HPDE6-E6E7 (cell line): ENCODE data around the gene UBE2U.
A peak's percentile ranks its signal among the peaks of the same experiment; 100 is the strongest.
"Not testable (repeated sequence)": the region's sequence is repeated elsewhere in the genome, so short reads cannot be mapped to it uniquely, and the experiment has no call there.

Experiments
- DNase-seq: peaks from one replicate; pipeline ENCODE4 v3.0.0; 2011; ENCODE audit warnings: missing footprints; ENCODE audit errors: extremely low spot score

UBE2U gene

DNA sequence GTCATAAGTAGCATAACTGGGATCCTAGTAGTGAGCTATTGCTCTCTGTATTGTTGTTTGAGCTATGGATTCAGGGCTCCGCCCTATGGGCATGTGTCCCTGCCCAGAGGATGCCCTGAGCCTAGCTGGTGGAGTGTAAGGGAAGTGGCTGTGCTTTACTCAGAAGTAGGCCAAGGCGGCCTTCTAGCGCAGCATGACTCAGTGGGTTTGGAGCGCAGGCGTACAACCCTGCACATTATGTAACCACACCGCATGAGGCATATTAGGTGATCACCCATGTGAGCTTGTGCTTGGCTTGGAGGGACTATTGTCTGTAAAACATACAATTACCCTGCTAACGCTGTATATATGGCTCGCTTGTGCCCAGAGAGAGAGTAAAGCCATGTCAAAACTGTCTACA is 11.1 kb upstream of the UBE2U start:
- no peak for DNase-seq

DNA sequence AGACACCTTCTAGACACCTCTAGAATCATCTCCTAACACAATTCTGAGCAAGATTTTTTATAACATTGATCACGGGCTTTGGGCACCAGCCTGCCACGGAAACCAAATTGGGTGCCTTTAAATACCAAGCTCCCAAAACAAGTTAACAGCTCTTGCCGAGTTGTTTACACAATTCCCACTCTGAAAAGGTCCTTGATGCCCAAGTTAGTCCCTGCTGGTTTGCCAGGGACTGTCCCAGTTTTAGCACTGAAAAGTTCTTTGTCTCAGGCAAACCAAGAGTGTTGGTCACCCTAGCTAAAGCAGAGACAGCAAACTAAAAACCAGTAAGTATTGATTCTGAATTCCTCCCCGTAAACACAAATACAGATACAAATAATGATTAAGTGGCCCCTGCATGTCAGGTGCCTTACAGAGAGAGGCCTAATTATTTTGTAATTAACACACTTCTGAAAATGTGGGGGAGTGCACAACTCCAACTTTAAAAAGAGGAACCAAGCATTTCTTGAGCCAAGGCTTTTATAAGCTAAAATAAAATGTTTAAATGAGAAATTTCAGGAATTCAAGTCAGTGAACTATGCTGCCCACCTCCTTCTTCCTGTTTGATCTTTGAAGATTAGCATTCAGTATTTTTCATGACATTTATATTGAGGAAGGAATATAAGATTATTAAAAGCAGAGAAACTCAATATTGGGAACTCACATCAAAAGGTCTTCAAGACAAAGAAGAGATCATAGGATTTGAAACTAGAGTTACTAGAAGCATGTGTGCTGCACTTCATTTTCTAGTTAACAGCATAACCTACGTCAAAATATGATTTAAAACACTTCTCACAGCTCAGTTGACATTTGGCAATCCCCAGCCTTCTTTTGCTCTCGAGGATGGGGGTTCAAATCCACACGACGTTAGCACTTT is 9.0 kb upstream of the UBE2U start:
- DNase-seq: no peak

DNA sequence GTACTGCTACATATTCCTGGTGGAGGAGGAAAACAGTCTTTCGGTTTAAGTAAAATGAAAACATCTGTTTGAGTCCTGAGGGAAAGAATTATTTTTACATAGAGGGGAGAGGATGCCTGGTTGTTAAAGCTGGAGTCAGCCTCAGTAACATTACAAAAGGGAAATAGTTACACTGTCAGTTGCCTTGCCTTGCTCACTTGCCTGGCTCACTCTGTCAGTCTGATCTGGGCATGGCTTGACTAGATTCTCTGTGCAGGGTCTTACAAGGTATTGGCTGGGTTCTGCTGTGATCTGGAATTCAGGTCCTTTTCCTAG is 8.4 kb upstream of the UBE2U start:
- DNase-seq: no peak

DNA sequence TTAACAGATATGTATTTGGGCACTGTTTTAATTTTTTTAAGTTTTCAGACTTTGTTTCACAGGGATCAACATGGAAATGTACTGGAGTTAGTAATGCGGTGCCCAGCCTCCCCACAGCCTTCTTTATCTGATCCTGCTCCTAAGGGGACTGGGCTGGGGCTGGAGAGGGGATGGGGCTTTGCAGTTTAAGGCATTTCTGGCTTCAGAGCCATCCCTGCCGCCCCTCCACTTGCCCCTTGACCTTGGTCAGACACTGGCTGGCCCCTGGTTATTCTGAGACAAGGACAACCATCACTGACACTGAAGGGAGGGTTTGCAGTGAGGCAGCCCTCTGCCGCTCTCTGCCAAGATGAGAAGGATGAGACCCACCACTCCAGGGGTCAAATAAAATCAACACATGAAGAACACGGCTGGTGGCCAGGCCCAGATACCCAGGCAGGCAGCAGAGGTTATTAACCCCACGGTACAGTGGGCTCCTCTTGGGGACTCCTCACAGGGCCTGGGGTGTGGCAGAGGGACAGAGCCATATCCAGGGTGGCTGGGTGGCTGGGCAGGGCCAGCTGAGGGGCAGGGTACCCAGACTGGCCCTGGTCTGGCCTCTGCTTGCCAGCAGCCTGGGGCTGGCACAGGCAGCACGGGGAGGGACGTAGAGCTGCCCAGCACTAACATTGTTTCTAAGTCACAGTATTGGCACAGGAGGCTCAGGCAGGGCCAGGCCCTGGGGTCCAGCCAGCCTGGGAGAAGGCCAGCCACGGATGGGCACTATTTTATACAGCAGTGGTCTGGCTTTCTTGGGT is 7.2 kb upstream of the UBE2U start:
- DNase-seq: no peak

DNA sequence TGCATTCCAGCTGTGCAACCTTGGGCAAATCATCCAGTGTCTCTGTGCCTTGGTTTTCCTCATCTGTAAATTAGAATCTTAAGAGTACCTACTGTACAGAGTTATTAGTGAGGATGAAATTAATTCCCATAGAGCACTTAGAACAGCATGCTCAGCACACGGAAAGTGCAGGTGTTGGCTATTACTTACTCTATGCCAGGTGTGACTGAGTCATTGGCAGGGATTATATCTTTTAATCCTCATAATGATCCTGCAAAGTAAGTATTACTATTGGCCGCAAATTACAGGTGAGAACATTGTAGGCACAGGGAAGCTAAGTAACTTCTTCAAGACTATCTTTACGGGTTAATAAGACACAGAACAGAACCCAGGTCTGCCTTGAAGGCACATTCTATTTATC is 6.3 kb upstream of the UBE2U start:
- DNase-seq: no peak

DNA sequence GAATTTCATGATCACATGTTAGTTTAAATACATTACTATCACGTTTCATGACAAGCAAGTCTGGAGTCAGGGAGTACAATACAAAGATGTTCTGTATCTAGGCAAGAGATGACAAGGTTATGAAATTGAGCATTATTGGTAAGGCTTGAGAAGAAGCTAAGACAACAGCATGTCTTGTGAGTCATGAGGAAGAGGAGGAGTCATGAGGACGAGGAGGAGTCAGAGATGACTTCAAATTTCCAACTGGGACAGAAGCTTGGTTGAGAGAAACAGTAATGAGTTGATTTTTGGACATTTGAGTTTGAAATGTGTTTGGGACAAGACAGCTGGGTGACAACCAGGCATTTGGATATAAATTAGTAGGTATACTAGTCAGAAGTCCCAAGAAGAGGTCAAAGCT is 4.3 kb upstream of the UBE2U start:
- DNase-seq: no peak

DNA sequence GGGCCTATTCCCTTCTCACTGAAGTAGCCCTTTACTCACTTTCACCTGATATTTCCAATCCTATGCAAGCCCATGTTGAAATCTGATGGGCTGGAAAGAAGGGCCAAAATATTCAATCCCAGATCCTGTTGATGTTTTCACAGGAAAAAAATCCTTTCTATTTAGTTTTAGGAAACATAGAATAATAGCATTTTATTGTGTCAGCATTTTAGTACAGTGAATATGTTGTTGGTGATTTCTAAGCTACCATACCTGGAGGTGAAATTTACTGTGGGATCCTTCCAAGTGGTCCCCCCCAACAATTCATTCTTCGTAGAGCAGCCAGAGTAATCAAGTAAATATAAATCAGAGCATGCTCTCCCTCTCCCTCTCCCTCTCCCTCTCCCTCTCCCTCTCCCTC is 3.4 kb upstream of the UBE2U start:
- no peak for DNase-seq

DNA sequence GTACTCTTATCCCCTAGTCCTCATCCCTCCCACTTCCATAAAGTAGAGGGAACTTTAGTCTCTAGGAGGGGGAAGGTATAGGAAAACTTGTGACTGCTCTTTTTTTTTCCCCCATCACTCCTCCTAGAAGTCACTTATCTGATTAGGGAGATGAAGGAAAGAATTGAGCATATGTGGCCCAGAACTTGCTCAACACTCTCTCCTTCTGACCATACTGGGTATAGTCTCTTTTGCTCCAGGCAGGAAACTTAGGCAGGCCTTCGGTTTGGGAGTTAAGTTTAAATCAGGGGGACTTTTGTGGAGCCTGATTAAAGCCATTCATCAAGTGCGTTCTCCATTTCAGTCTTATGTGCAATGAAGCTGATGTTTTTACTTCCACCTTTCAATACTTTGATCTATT is 5.8 kb downstream of the UBE2U start:
- no peak for DNase-seq

DNA sequence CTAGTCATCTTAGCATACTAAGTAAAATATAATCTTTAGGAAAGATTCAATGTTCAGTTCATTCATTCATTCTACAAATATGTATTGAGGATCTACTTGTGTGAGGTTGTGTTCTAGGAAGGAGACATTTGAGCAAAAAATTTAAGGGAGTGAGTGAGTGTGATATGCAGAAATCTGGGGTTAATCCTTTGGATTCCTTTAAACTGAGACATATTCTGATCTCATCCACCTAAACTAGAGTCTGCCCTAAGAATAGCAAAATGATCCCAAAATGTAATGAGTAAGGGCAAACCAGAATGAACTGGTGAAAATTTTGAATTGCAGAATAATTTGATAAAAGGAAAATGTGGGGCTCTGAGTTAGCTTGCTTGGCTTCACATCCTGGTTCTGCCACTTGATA is 8.6 kb downstream of the UBE2U start:
- DNase-seq: no peak

DNA sequence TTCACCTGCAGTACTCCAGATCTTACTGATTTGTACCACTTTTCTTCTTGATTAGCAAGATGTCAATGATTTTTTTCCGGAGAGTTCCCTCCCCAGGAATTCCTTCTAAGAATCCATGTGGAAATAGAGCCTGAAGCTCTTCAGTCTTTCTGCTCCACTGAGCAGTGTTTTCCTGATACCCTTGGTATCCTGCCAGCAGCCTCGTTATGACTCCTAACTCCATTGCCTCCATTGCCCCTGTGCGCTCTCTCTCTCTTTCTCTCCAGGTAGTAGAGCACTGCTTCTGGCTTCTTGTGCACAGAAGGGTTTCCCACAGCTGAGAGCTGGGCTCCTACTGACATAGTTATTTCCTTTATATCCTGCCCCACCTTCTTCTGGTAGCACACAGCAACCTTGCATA is 12.2 kb downstream of the UBE2U start:
- DNase-seq: no peak

DNA sequence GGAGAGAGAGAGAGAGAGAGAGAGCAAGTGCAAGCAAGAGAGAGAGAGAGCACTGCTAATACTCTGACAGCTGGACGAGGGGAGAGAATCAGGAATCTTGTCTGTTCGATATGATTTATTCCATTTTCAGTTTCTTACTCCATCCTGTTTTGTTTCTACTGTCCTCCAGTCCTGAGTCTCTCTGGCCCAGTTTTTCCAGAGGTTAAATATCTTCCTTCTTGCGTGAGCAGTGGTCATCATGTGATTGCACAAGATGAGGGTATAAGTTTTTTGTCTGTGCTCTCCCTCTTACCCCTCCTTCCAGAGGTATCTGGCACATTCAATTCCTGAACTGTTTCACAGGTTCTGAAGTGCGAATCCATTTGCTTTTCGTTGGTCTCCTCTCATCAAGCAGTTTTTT is 16.8 kb downstream of the UBE2U start:
- DNase-seq: no peak

DNA sequence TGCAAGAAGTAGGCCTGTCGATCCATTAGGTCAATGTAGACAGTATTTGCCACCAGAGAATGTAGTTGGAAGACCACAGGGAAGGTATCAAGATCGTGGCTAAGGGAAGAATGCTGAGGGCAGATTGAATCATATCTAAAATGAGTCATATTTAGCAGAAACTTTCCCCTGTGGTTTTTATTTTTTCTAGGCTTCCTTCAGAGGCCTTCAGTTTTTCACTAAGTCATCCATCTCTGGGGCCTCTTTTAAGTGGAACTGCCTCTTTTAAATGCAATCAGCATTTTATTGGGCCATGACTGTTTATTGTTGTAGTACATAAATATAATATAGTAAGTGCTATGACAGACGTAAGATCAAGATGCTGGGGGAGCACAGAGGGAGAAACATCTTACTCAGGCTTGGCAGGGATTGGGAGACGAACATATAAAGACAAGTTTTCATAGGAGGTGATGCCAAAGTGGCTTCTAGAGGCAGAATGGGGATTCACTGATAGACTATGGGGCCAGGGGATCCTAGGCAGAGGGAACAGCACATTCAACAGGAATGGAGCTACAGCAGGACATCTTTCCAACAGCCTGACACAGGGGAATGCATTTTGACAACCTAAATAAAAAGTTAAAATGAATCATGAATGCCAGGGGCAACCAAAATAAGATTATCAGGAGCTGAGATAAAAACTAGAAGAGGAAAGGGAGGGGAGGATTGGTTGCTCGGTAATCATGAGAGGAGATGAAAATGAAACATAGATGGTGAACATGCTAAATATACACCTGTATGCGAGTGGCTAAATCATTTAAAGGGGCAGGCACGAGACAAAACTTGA is 20.1 kb downstream of the UBE2U start:
- peak; percentile 34 for DNase-seq

DNA sequence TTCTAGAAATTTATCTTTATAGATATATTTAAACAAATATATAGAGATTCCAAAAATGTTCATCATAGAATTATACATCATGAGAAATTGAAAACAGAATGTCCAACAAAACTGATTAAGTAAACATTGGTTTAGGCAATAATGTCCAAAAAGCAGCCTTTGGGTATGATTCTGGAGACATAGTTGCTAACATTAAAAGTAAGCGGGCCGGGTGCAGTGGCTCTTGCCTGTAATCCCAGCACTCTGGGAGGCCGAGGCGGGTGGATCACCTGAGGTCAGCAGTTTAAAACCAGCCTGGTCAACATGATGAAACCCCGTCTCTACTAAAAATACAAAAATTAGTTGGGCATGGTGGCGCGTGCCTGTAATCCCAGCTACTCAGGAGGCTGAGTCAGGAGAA is 20.8 kb downstream of the UBE2U start:
- DNase-seq: not testable (repeated sequence)

DNA sequence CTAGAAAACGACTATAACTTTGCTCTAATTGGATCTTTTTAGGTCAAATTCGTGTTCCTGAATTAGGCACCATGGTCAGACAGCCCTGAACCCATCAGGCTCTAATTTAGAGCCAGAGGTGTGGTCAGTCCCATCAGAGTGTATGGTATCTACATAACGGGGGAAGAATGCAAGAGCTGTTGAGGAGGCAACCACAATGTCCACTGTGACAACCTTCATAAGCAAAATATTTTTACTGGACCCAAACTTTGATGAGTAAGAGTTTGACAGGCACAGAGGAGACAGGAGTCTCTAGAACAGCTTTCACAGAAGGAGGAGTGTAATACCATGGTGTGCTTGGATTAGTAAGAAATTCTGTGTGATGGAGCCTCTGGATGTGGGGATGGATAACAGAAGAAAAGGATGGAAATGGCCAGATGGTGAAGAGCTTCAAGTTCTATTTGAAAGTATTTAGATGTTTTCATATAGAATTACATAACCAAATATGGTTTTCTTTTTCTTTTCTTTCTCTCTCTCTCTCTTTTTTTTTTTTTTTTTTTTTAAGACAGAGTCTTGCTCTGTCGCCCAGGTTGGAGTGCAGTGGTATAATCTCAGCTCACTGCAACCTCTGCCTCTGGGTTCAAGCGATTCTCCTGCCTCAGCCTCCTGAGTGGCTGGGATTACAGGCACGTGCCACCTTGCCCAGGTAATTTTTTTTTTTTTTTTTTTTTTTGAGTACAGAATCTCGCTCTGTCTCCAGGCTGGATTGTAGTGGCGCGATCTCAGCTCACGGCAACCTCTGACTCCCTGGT is 24.9 kb downstream of the UBE2U start:
- no peak for DNase-seq

DNA sequence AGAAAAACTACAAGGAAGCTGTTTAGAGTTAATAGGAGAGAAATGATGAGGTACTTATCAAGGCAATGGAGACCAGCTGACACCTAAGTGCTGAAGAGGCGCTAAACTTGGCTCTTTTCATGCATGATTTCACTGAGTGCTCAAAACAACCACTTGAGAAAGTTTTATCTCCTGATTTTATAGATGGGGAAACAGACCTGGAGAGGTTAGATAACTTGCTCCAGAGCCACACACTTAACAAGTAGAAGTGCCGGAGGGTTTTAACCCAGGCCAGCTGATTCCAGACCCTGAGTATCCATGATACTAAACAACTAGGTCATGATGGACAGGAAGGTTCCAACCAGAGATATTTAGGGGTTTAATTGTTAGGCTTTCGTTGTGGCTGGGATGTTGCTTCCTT is 25.9 kb downstream of the UBE2U start:
- no peak for DNase-seq

DNA sequence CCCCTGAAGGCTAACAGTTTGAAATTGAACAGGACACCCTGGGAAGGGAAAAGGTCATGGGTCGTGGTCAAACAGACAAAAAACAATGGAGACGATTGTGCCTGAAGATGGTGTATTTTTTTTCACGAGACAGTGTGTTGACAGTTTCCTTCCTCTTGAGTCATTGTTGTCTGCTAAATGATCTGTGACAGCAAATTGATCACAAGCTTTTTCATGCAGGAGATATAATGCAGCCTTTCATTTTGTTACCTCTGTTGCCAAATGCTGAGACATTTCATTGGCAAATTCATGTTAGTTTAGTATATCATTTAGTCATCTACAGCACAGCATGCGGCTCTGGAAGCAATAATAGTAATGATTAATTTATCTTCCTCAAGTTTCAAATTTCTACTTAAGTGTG is 27.7 kb downstream of the UBE2U start:
- DNase-seq: no peak

DNA sequence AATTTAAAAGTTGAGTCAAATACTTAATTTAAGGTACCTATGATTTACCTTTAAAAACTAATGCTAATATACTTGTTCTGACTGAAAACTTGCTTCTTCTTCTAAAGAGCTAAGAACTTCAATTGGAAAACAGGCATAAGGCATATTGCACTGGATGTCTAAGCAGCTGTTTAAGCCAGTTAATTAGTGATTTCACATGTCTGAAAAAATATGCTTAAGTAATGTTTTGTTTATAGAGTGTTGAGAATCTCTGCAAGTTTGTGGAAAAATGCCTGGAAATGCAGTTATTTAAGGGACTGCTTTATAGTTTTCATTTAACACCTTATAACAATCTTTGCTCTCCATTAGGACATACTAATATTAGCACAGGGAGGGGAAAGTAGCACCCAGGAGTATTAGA is 28.2 kb downstream of the UBE2U start:
- no peak for DNase-seq

DNA sequence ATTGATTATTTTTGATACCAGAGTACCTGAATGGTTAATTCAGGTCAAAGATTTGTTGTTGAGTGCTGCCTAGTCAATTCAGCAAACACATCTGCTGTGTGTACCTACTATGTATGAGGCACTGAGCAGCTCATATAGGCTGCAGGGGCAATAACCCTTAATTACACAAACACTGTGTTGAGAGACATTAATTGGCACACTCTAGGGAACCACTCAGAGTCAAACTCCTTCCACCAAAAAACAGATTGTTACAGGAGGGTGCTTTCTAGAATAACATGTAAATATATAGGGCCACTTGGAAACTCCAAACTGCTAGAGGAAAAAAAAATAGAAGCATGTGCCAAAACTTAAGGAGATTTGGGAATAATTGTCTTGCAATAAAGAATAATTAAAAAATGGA is 31.3 kb downstream of the UBE2U start:
- no peak for DNase-seq

DNA sequence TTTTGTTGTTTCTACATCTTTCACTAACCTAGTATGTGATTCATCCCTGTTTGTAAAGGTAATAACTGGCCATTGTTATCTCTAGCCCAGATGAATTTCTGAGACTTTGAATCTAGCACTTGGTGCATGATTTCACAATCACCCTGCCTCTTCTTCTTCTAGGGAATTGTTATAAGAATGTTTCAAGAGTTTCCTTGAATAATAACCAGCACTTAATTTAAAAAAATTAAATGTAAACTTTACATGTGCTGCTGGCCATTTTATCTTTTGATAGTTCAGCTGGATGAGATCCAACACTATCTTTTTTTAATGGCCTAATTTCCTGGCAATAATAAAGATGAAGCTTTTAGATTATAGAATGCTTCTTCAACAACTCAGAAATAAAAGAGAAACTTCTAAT is 31.8 kb downstream of the UBE2U start:
- no peak for DNase-seq

DNA sequence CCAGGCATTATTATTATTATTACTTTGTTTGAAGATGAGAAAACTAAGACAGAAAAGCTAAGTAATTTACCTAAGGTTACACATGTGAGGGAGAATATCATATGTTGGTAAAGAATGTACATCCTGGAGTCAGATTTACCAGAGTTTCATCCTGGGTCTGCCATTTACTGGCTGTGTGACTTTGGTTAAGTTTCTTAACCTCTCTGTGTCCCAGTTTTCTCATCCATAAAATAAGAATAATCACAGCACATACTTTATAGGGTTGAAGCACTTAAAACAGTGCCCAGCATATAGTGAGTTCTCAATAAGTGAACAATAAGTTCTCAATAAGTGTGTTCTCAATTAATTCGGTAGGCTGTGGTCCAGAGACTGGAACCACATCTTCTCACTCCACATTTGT is 32.5 kb downstream of the UBE2U start:
- DNase-seq: no peak

DNA sequence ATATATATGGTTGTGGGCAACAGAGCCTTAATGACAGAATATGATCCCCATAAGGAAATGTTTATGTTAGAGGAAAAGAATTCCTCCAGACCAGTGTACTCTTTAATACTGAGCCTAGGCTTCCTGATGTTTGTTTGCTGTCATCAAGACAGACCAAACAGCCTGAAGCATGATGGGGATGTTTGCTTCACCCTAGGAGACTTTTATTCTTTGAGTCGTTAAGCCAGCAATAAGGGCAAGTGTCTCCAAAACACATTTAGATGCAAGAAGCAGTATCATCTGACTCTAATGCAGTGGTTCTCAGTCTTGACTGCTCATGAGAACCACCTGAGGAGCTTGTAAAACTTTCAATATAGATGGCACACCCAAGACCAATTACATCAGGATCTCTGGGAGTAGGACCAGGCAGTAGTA is 33.1 kb downstream of the UBE2U start:
- no peak for DNase-seq

DNA sequence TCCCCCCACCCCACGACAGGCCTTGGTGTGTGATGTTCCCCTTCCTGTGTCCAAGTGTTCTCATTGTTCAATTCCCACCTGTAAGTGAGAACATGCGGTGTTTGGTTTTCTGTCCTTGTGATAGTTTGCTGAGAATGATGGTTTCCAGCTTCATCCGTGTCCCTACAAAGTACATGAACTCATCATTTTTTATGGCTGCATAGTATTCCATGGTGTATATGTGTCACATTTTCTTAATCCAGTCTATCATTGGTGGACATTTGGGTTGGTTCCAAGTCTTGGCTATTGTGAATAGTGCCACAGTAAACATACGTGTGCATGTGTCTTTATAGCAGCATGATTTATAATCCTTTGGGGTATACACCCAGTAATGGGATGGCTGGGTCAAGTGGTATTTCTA is 36.1 kb downstream of the UBE2U start:
- DNase-seq: not testable (repeated sequence)
